ENCODE measurements around the gene MPHOSPH10. TPM values are rescaled to one million over a fixed set of nuclear protein-coding genes. Genes with fewer than 3 reads are reported as not detected.

Gene MPHOSPH10
- total RNA-seq, 4 donors from 2014 or later, result 27.6 to 53.2 (median 39.3) TPM

GRCh38 chr2:71122387-71123298 is 7.8 kb upstream of the MPHOSPH10 start:
- intact Hi-C loops (cut with DNase I), result loop anchor here (10.0 kb wide), 1 partner anchor 48 kb away; no protein-coding TSS in a partner anchor
- Histone ChIP-seq H3K27ac (no peak overlapping the region), H3K36me3 (no peaks in the 10 kb centered on the region), H3K27me3 (no peaks in the 10 kb centered on the region), H3K9me3 (no peaks in the 10 kb centered on the region), H3K4me1 (no peaks in the 10 kb centered on the region), H3K4me3 (replicated peaks in 1 of 3) (no peak overlapping the region)
- WGBS, 2 donors, result 95 to 97% methylated on average over 7 of the region's 7 CpGs
- DNase-seq, result no peak
- TF ChIP-seq POLR2A (IDR thresholded peaks at IDR 0.05), result no peak
- TF ChIP-seq CTCF (IDR thresholded peaks at IDR 0.05), result no peak

- no peak for TF ChIP-seq POLR2A (IDR thresholded peaks at IDR 0.05)
- no peak for TF ChIP-seq CTCF (IDR thresholded peaks at IDR 0.05)
- 94 to 95% methylated on average over 7 of the region's 7 CpGs for WGBS, 2 donors
- H3K36me3 ChIP-seq, result no peaks in the 10 kb centered on the region
- no peaks in the 10 kb centered on the region for H3K9me3 ChIP-seq
- H3K4me3 ChIP-seq (replicated peaks in 1 of 3), result no peak overlapping the region
- H3K4me1 ChIP-seq, result peaks cover 0 to 7% of the 10 kb centered on the region in 2 donors
- no peak for DNase-seq
- intact Hi-C loops (cut with DNase I), result loop anchor here (10.0 kb wide), 1 partner anchor 51 kb away; no protein-coding TSS in a partner anchor
- no peak overlapping the region for H3K27ac ChIP-seq
- no peaks in the 10 kb centered on the region for H3K27me3 ChIP-seq
Measured at GRCh38 chr2:71125506-71126294, 4.7 kb upstream of the MPHOSPH10 start.

- TF ChIP-seq CTCF (IDR thresholded peaks at IDR 0.05) (no peak), POLR2A (IDR thresholded peaks at IDR 0.05) (no peak)
- Histone ChIP-seq H3K36me3 (no peaks in the 10 kb centered on the region), H3K4me3 (replicated peaks in 1 of 3) (no peak overlapping the region), H3K27me3 (no peaks in the 10 kb centered on the region), H3K27ac (no peak overlapping the region), H3K9me3 (no peaks in the 10 kb centered on the region), H3K4me1 (peaks cover 8 to 14% of the 10 kb centered on the region in 2 donors)
- WGBS, 2 donors, result 83 to 91% methylated on average over 3 of the region's 3 CpGs
- no peak for DNase-seq
- intact Hi-C loops (cut with DNase I), result loop anchor here (10.0 kb wide), 1 partner anchor 52 kb away; no protein-coding TSS in a partner anchor
Measured at GRCh38 chr2:71126957-71127356, 3.5 kb upstream of the MPHOSPH10 start.

- Histone ChIP-seq H3K27ac (peak overlapping the region; percentile 92 to 97 (median 94)), H3K4me1 (peaks cover 12 to 17% of the 10 kb centered on the region in 2 donors), H3K4me3 (replicated peaks in 1 of 3) (peak overlapping the region; percentile 63 to 96 (median 85)), H3K36me3 (peaks cover 6 to 7% of the 10 kb centered on the region in 2 donors), H3K9me3 (no peaks in the 10 kb centered on the region), H3K27me3 (no peaks in the 10 kb centered on the region)
- intact Hi-C loops (cut with DNase I), result loop anchor here (10.0 kb wide), 1 partner anchor 55 kb away; no protein-coding TSS in a partner anchor
- TF ChIP-seq CTCF (IDR thresholded peaks at IDR 0.05) (no peak), POLR2A (IDR thresholded peaks at IDR 0.05) (no peak)
- DNase-seq, result peak; percentile 80 to 83
- WGBS, 2 donors, result 2% methylated on average over 18 of the region's 18 CpGs
Measured at GRCh38 chr2:71129114-71129901, 1.1 kb upstream of the MPHOSPH10 start.
